ENCODE results near the gene TTC3. TPM values are rescaled to one million over a fixed set of nuclear protein-coding genes. Genes with fewer than 3 reads are reported as not detected.

TTC3 gene
- total and polyA plus RNA-seq, 10 of the 15 experiments (the other 5 are each of a cell fraction or from before 2014, with no cell fraction given): 23.1 to 94.9 (median 72.7) TPM

- intact Hi-C loops (cut with micrococcal nuclease; ENCODE audit: unreplicated experiment): loop anchor here (2.0 kb wide), 3 partner anchors 37 to 147 kb away; partner anchors contain the start of genes DYRK1A and VPS26C
- H3K9ac ChIP-seq (ENCODE audit: control insufficient read depth, insufficient read depth, low read length): peak overlapping the region; percentile 43
- 24% methylated on average over 13 of the region's 13 CpGs for WGBS (ENCODE audit: insufficient coverage, insufficient replicate concordance, low lambda C conversion rate, missing lambda C conversion rate)
- peak overlapping the region; percentile 71 for H3K4me2 ChIP-seq (ENCODE audit: control insufficient read depth, insufficient read depth)
- peak overlapping the region; percentile 73; the same call in 1 of the 2 replicates for H3K27ac ChIP-seq (ENCODE audit: control insufficient read depth, insufficient read depth)
- BruUV-seq (replicated peaks): no TSS peak
- ATAC-seq (no peak), FAIRE-seq (no peak), DNase-seq (ENCODE audit: low read depth, low spot score) (no peak)
- RAD21 ChIA-PET (ENCODE audit: unreplicated experiment): interaction anchor here (0.7 to 2.1 kb wide), 7 partner anchors 11 to 337 kb away, joined by 3 to 7 read pairs (median 3); no protein-coding TSS in a partner anchor
- no peaks in the 10 kb centered on the region for H3K27me3 ChIP-seq (replicated peaks in 1 of 2; ENCODE audit: control insufficient read depth in 2 of 2, insufficient read depth in 2 of 2, low read length in 1 of 2)
- CTCF ChIA-PET: interaction anchor here (1.1 to 2.5 kb wide), 11 partner anchors 10 to 344 kb away, joined by 3 to 9 read pairs (median 5); no protein-coding TSS in a partner anchor
- H3K9me3 ChIP-seq (replicated peaks; ENCODE audit: control insufficient read depth, insufficient read depth, low read length): no peaks in the 10 kb centered on the region; the same call in 2 of the 3 replicates
- no peaks in the 10 kb centered on the region for H3K79me2 ChIP-seq (ENCODE audit: control insufficient read depth, insufficient read depth, low read length)
- SMC1A ChIA-PET (ENCODE audit: uncharacterized antibody, unreplicated experiment): interaction anchor here (0.6 to 2.5 kb wide), 5 partner anchors 10 to 75 kb away, joined by 3 to 15 read pairs (median 3); no protein-coding TSS in a partner anchor
- peaks cover 9% of the 10 kb centered on the region for H3K4me1 ChIP-seq (ENCODE audit: control insufficient read depth, insufficient read depth, low read length)
- POLR2A ChIA-PET: interaction anchor here (1.3 kb wide), 1 partner anchor 47 kb away, joined by 3 read pairs; the partner anchor contains the start of gene VPS26C
- H3K36me3 ChIP-seq (ENCODE audit: control insufficient read depth in 2 of 2, insufficient read depth in 2 of 2, low read length in 1 of 2): 0 out of 4 replicates have a peak, but pooled peaks cover 0 to under 1% of the 10 kb centered on the region in 2 experiments
- in situ Hi-C loops (cut with MboI): no loop called here
- H3K4me3 ChIP-seq: peak overlapping the region; percentile 91; the same call in 1 of the 2 replicates
- H4K20me1 ChIP-seq (ENCODE audit: control insufficient read depth, insufficient read depth): no peaks in the 10 kb centered on the region
- H2AFZ ChIP-seq (ENCODE audit: control insufficient read depth, low read depth, low read length): peak overlapping the region; percentile 91
- TF ChIP-seq MLLT1 (IDR thresholded peaks at IDR 0.05) (0 out of 2 replicates have a peak, but pooled peaks have one; percentile 20), REST (IDR thresholded peaks at IDR 0.05; ENCODE audit: low read depth, low read length) (no peak)
Observed at GRCh38 chr21:37219761-37220432, 146.8 kb downstream of the TTC3 start.

All from GM12878 (cell line).